Measurements from ENCODE around the gene PON2. TPM values are rescaled to one million over a fixed set of nuclear protein-coding genes. Genes with fewer than 3 reads are reported as not detected.

The PON2 gene
- total RNA-seq, 1 donor from 2014 or later: 77.1 TPM

- no peaks in the 10 kb centered on the region for H3K27me3 Mint-ChIP-seq (ENCODE audit: unreplicated experiment)
- TF ChIP-seq, protein P1, sequence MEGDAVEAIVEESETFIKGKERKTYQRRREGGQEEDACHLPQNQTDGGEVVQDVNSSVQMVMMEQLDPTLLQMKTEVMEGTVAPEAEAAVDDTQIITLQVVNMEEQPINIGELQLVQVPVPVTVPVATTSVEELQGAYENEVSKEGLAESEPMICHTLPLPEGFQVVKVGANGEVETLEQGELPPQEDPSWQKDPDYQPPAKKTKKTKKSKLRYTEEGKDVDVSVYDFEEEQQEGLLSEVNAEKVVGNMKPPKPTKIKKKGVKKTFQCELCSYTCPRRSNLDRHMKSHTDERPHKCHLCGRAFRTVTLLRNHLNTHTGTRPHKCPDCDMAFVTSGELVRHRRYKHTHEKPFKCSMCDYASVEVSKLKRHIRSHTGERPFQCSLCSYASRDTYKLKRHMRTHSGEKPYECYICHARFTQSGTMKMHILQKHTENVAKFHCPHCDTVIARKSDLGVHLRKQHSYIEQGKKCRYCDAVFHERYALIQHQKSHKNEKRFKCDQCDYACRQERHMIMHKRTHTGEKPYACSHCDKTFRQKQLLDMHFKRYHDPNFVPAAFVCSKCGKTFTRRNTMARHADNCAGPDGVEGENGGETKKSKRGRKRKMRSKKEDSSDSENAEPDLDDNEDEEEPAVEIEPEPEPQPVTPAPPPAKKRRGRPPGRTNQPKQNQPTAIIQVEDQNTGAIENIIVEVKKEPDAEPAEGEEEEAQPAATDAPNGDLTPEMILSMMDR (IDR thresholded peaks at IDR 0.05): no peak
- H3K9me3 Mint-ChIP-seq (ENCODE audit: unreplicated experiment): no peaks in the 10 kb centered on the region
- H3K4me1 Mint-ChIP-seq (ENCODE audit: unreplicated experiment): peaks cover 2% of the 10 kb centered on the region
- no peak overlapping the region for H3K27ac Mint-ChIP-seq (ENCODE audit: unreplicated experiment)
- no peaks in the 10 kb centered on the region for H3K36me3 Mint-ChIP-seq (ENCODE audit: unreplicated experiment)
- no peak for DNase-seq (ENCODE audit: extremely low spot score, unreplicated experiment)
- H3K4me3 Mint-ChIP-seq (ENCODE audit: unreplicated experiment): no peak overlapping the region
These were observed 10.0 kb upstream of the PON2 start for GRCh38 chr7:95444796-95445195.

- H3K36me3 Mint-ChIP-seq (ENCODE audit: unreplicated experiment): no peaks in the 10 kb centered on the region
These were observed 6.4 kb upstream of the PON2 start for GRCh38 chr7:95441042-95441823.

DNA sequence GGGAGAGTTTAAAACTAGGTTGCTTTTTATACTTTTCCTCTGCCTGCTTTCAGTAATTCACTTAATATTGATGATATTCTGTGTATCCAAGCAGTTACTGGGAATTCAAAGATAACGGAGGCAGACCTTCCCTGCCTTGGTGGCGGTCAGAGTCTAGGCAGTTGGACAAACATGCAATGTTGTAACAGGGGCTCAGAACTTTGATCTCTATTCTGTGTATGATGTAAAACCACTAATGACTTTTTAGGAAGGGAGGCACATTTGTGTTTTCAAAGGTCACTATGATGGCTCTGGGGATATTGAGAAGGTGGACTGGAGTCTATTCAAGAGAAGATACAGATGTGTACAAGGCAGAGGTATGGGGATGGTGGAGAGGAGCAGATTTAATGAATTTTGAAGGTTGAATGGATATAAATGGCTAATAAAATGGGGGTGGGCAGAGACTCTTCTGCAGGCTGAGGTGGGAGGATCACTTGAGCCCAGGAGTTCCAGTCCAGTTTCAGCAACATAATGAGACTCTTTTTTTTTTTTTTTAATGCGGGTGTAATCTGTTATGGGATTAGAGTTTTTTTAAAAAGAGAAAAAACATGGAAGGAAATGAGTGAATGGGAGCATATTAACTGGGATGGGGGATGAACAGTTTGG, 5.7 kb upstream of the PON2 start:
- H3K27me3 Mint-ChIP-seq (ENCODE audit: unreplicated experiment): no peaks in the 10 kb centered on the region
- TF ChIP-seq, protein P1 (IDR thresholded peaks at IDR 0.05): no peak
- H3K4me3 Mint-ChIP-seq (ENCODE audit: unreplicated experiment): no peak overlapping the region
- no peaks in the 10 kb centered on the region for H3K36me3 Mint-ChIP-seq (ENCODE audit: unreplicated experiment)
- peaks cover 17% of the 10 kb centered on the region for H3K4me1 Mint-ChIP-seq (ENCODE audit: unreplicated experiment)
- no peak overlapping the region for H3K27ac Mint-ChIP-seq (ENCODE audit: unreplicated experiment)
- DNase-seq (ENCODE audit: extremely low spot score, unreplicated experiment): no peak
- H3K9me3 Mint-ChIP-seq (ENCODE audit: unreplicated experiment): no peaks in the 10 kb centered on the region

More at GRCh38 chr7:95441042-95441823, 6.4 kb upstream of the PON2 start:
- Mint-ChIP-seq H3K27ac (ENCODE audit: unreplicated experiment) (peak overlapping the region; percentile 0), H3K4me1 (ENCODE audit: unreplicated experiment) (peaks cover 12% of the 10 kb centered on the region), H3K4me3 (ENCODE audit: unreplicated experiment) (no peak overlapping the region), H3K9me3 (ENCODE audit: unreplicated experiment) (no peaks in the 10 kb centered on the region), H3K27me3 (ENCODE audit: unreplicated experiment) (no peaks in the 10 kb centered on the region)
- TF ChIP-seq, protein P1 (IDR thresholded peaks at IDR 0.05): no peak
- no peak for DNase-seq (ENCODE audit: extremely low spot score, unreplicated experiment)

DNA sequence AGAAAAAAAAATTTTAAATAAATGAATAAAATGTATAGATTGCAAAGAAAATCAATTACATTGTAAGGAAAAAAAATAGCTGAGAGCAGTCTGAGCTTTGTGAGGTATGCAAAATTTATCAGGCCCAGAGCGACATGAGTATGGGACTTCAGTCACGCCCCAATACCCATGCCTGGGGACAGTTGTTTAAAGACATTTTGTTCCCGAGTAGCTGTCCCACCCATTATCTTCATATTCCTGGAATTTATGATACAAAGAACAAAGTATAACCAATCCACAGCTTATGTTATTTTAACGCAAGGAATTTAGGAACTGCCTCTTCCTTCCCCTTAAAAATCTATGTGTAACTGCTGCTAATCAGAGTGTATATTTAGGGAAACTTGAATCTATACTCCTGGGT, 1.6 kb upstream of the PON2 start:
- H3K27ac Mint-ChIP-seq (ENCODE audit: unreplicated experiment): peak overlapping the region; percentile 80
- peaks cover 41% of the 10 kb centered on the region for H3K4me1 Mint-ChIP-seq (ENCODE audit: unreplicated experiment)
- H3K27me3 Mint-ChIP-seq (ENCODE audit: unreplicated experiment): no peaks in the 10 kb centered on the region

DNA sequence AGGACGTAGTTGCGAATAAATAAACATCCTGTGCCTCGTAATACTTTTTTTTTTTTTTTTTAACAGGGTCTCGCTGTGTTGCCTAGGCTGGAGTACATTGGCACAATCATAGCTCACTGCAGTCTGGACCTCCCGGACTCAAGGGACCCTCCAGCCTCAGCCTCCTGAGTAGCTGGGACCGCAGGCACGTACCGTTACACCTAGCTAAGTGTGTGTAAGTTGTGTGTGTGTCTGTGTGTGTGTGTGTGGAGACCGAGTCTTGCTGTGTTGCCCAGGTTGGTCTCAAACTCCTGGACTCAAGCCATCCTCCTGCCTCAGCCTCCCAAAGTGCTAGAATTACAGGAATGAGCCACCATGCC, 573 bp upstream of the PON2 start:
- TF ChIP-seq, protein P1 (IDR thresholded peaks at IDR 0.05): no peak
- H3K27me3 Mint-ChIP-seq (ENCODE audit: unreplicated experiment): no peaks in the 10 kb centered on the region
- peaks cover 44% of the 10 kb centered on the region for H3K4me1 Mint-ChIP-seq (ENCODE audit: unreplicated experiment)
- H3K4me3 Mint-ChIP-seq (ENCODE audit: unreplicated experiment): peak overlapping the region; percentile 81
- DNase-seq (ENCODE audit: extremely low spot score, unreplicated experiment): no peak
- H3K36me3 Mint-ChIP-seq (ENCODE audit: unreplicated experiment): peaks cover 4% of the 10 kb centered on the region
- H3K9me3 Mint-ChIP-seq (ENCODE audit: unreplicated experiment): no peaks in the 10 kb centered on the region
- peak overlapping the region; percentile 99 for H3K27ac Mint-ChIP-seq (ENCODE audit: unreplicated experiment)

More for the DNA sequence above, 1.6 kb upstream of the PON2 start:
- H3K36me3 Mint-ChIP-seq (ENCODE audit: unreplicated experiment): peaks cover 4% of the 10 kb centered on the region
- no peak for DNase-seq (ENCODE audit: extremely low spot score, unreplicated experiment)
- TF ChIP-seq, protein P1 (IDR thresholded peaks at IDR 0.05): no peak
- no peak overlapping the region for H3K4me3 Mint-ChIP-seq (ENCODE audit: unreplicated experiment)
- H3K9me3 Mint-ChIP-seq (ENCODE audit: unreplicated experiment): no peaks in the 10 kb centered on the region
